HG03520 (cell line): Measurements from ENCODE around the gene AMZ1.
A peak's percentile ranks its signal among the peaks of the same experiment; 100 is the strongest.
"Not testable (repeated sequence)": the region's sequence is repeated elsewhere in the genome, so short reads cannot be mapped to it uniquely, and the experiment has no call there.

ENCODE experiments used
- ATAC-seq: cut with Tn5 transposase; IDR thresholded peaks from one replicate; pipeline ENCODE4 v1.9.1; 2021; ENCODE audit warnings: mild to moderate bottlenecking, moderate library complexity; ENCODE audit not compliant: unreplicated experiment

Gene AMZ1

DNA sequence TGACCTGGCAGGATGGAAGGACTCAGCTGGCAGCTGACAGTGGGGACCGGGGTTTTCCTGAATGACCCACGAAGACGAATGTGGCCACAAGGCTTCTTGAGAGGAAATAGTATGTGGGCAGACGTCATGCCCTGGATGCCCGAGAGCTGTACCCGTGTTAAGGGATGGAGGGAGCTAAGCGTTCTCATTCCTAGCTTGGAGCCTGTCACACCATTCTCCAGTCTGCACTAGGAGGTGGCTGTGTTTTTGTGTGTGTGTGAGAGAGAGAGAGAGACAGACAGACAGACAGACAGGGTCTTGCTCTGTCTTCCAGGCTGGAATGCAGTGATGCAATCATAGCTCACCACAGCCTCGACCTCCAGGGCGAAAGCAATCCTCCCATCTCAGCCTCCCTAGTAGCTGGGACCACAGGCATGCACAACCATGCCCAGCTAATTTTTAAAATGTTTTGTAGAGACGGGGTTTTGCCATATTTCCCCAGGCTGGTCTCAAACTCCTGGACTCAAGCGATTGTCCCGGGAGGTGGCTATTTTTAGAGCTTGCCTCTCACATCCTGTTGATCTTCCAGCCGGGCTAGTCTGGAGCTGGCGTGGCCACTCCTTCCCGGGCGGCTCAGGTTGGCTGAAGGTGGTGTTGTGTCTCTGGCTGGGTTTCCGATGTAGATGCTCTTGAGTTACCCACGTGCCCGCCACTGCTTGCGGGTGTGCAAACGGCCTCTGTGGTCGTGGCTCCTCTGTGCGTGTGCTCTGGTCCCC is 2.1 kb downstream of the AMZ1 start:
- ATAC-seq = no peak

DNA sequence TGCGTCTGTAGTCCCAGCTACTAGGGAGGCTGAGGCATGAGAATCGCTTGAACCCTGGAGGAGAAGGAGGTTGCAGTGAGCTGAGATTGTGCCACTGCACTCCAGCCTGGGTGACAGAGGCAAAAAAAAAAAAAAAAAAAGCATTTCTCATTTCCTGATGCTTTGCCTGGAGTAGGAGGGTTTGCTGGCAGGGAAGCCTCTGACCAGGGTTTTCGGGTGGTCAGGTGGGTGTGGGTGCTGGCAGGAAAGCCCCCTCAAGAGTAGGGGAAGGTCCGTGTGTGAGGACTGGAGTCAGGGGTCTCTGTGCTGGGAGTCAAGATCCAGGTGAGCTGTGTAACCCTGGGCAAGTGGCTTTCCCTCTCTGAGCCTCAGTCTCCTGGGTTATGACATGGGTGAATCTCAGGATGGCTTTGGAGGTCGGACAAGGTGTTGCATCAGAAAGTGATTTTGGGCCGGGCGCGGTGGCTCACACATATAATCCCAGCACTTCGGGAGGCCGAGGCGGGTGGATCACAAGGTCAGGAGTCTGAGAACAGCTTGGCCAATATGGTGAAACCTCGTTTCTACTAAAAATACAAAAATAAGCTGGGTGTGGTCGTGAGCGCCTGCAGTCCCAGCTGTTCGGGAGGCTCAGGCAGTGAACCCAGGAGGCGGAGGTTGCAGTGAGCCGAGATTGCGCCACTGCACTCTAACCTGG is 3.2 kb downstream of the AMZ1 start:
- ATAC-seq = no peak

- ATAC-seq = not testable (repeated sequence)
Measured at GRCh38 chr7:2691932-2692439, 4.0 kb downstream of the AMZ1 start.

GRCh38 chr7:2692543-2692942 is 4.5 kb downstream of the AMZ1 start:
- ATAC-seq = no peak

GRCh38 chr7:2693420-2694121 is 5.6 kb downstream of the AMZ1 start:
- ATAC-seq = not testable (repeated sequence)

GRCh38 chr7:2694122-2694436 is 6.1 kb downstream of the AMZ1 start:
- not testable (repeated sequence) for ATAC-seq

DNA sequence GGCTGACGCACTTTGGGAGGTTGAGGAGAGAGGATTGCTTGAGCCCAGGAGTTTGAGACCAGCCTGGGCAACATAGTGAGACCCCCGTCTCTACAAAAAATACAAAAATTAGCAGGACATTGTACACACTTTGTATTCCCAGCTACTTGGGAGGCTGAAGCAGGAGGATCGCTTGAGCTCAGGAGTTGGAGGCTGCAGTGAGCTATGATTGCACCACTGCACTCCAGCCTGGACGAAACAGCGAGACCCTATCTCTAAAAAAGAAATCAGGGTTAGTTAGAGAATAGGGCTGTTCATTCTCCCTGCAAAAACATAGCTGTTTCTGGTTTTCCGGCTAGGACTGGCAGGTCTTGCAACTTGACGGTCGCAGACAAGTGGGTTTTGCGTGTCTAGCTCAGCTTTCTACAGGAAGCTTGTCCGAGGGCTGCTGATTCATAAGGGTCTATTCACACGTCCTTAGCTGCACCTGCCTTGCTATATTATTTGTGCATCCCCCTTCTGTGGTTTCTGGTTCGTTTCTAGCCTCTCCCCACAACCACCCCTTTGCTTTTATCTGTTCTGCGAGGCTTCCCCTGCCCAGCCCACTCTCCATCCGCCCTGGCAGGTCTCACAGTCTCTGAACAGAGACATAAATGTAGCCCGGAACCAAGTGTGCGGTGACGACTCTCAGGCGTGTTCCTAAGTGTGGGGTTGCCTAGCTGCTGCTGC is 10.7 kb downstream of the AMZ1 start:
- peak; percentile 92 for ATAC-seq

DNA sequence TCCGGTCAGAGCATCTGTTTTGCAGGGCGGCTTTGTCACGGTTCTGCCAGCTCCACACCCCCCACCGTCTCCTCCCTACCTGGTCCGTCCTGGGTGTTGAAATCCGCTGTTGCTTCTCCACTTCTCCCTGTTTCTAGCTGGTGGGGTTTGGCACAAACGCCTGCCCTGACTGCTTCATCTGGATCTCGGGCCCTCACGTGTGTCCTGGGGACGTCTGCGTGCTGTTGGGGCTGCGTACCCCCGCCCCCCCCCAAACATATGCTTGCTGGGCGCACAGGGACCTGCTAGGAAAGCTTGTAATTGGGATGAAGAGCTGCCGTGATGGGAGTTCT is 11.3 kb downstream of the AMZ1 start:
- ATAC-seq = no peak

- ATAC-seq = no peak
Measured at GRCh38 chr7:2700141-2700850, 12.3 kb downstream of the AMZ1 start.

DNA sequence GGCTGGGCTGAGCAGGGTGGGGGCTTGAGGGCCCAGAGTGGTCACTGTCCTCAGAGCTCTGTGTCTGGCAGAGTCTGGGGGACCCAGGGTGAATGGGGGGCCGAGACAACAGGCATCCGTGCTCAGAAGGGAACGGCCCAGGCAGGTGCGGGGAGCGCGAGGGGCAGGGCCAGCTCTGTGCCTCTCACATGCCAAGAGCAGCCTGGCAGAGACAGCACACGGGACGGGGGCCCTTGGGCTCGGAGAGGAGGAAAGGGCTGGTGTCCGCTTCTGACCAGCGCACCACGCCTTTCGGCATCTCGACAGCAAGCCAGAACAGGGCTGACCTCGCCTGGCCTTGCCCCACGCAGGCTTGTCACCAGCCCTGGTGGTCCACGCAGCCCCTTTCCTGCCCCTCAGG is 13.4 kb downstream of the AMZ1 start:
- no peak for ATAC-seq

DNA sequence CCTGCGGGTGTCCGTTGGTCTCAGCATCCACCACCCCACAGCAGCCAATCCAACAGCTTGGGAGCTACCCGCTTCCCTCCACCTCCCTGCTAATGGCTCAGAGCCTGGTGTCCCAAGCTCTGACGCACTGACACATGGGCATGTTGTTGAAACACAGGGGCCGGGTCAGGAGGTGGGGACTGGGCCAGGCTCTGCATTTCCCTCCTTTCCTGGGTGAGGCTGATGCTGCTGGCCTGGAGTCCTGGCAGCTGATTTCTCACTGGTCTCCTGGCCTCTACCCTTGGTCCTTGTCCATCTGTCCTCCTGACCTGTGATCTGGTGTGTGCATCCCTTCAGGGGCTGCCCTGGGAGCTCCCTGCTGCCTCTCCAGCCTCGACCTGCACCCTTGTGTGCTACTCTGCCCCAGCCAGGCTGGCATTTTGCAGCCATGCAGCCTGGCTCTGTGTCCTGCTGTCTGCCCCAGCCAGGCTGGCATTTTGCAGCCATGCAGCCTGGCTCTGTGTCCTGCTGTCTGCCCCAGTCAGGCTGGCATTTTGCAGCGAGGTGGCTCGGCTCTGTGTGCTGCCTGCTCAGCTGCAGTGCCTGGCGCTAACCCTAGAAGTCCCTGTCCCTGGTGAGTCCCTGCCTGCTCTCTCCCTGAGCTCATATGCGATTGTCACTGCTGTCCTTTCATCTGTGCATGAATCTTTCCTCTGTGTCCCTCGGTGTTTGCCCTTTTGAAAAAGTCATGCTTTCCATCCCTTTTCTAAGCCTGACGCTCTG is 14.0 kb downstream of the AMZ1 start:
- no peak for ATAC-seq

DNA sequence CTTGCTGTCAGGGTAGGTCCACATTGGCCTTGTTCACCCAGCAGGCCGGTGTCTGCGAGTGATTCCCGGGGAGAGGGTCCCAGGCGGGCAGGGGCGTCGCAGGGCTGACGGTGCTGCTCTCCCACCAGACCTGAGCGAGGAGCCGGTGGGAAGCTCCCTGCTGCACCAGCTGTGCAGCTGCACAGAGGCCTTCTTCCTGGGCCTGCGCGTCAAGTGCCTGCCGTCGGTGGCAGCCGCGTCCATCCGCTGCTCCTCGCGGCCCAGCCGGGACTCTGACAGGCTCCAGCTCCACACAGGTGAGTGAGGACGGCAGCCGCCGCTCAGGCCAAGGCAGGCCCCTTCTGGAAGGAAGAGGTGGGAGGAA is 14.6 kb downstream of the AMZ1 start:
- ATAC-seq = no peak

DNA sequence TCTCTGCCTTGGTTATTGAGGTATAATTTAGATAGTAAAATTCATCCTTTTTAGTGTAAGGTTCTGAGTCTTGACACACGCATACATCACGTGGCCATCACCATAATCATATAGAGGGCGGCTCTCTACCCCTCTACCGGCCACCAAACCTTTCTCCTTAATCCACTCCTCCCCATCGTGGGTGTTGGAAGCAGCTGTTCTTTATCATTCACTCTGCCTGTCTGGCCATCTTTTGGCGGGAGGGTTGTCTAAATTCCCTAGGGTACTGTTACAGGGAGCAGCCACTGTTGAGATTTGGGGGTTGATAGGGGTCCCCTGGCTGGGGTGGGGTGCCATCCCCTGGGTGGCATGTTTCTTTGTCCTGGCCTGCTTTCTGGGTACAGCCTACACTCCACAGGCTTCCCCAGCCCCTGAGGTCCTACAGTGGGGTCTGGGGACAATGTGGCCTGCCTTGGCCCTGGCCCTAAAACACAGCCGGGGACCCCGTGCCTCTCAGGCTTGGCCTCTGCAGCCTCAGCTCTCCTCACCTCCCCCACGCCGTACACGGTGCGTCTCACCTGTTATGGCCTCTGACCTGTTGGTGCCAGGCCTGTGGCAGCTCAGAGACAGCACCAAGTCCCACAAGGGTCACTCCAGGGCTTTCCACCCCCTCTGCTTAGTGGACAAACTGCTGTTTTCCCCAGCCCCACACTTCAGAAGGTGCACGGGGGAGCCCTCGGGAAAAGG is 17.5 kb downstream of the AMZ1 start:
- no peak for ATAC-seq

GRCh38 chr7:2706685-2707126 is 18.7 kb downstream of the AMZ1 start:
- no peak for ATAC-seq

- no peak for ATAC-seq
Measured at GRCh38 chr7:2707481-2707880, 19.5 kb downstream of the AMZ1 start.

- no peak for ATAC-seq
Measured at GRCh38 chr7:2708041-2708440, 20.0 kb downstream of the AMZ1 start.

DNA sequence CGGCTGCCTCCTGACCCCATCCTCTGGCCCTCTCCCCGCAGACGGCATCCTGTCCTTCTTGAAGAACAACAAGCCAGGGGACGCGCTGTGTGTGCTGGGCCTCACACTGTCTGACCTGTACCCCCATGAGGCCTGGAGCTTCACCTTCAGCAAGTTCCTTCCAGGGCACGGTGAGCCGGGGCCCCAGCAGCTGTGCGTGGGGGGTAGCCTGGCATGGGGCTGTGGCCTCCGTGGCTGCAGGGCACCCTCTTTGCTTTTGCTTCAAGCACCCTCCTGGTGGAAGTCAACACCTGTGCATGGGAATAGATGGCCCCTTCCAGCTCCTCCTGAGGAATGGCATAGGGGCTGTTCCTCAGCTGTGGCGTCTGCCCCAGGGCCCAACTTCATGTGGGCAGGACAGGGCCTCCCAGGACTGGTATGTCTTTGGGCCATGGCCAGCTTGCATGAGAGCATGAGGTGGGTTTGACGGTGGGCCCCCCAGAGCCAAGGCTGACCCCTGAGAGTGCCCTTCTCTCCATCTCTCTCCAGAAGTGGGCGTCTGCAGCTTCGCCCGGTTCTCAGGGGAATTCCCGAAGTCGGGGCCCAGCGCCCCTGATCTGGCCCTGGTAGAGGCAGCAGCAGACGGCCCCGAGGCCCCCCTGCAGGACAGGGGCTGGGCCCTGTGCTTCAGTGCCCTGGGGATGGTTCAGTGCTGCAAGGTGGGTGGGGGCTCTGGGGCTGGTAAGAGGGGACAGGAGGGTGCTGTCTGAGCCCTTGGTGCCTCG is 20.7 kb downstream of the AMZ1 start:
- no peak for ATAC-seq

DNA sequence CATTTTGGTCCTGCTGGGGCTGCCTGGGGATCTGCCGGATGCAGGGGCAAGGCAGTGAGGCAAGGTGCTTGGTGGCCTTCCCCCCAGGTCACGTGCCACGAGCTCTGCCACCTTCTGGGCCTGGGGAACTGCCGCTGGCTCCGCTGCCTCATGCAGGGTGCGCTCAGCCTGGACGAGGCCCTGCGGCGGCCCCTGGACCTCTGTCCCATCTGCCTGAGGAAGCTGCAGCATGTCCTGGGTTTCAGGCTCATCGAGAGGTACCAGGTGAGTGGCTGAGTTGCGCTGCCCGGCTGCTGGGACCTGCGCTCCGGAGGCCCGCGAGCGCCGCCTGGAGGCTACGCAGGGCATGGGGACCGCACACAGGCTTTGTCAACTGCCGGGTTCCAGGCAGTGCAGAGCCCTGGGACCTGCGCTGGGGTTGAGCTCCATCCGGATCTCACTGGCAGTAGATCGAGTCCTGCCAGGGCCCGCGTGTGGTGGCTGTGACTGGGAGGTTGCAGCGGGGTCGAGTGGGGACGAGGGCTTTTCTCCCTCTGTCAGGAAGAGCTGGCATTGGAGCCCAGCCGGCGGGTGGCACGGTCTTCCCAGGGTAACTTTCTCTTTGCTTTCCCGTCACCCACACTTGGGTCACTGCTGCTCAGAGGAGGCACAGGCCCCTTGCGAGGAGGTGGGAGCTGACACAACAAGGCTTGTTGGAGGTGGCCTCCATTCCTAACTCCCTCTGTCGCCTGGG is 21.7 kb downstream of the AMZ1 start:
- ATAC-seq = peak; percentile 57
